ENCODE data around the gene CRHR2.

The CRHR2 gene

DNA sequence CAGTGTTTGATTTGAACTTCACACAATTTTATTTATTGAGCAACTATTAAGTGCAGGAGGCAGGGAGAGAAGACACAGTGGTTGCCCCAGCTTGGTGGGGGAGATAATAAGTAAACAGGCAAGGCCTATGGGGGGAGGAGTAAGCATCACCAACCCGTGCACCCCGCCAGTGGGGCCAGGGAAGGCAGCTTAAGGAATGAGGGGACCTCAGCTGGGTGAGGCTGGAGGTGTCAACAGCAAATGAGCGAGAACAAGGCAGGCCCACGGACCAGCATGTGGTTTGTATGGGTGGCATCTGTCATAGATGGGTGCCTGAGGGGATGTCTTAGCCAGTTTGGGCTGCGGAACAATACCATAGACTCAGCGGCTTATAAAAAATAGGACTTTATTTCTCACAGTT, 24.1 kb upstream of the CRHR2 start:
- no peak for DNase-seq

DNA sequence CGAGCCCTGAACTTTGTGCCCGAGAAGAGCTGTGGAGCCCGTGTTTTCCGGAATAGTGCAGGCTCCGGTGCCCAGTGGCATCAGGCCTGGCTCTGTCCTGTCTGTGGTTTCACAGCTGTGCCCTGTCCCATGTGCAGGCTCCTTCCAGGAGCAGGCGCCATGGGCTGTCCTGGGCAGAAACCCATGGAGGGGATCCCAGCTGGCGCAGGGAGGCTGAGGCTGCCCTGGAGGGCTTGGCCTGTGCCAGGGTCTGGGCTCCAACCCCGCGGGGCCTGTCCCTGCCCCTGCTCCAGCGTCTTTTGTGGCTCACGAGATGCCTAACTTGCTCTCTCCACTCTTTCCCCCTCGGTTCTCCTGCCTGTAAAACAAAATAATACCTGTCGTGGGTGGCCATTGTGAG, 23.3 kb upstream of the CRHR2 start:
- no peak for DNase-seq

DNA sequence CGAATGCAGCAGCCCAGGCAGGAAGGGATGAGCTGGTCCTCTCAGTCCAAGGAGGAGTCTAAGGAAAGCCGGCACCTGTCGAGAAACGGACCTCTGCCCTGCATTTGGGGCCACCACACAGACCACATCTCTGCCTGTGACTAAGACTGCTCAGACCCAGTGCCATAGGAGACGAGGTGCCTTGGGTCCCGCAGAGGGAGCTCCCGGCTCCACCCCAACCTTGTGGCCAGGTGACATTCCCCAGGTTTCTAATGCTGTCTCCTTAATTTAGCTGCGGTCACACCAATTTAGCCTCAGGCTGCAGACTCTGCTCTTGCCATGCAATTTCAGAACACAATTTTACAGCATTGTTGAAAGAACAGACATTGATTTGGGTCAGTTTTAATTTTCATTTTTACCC, 22.8 kb upstream of the CRHR2 start:
- no peak for DNase-seq

DNA sequence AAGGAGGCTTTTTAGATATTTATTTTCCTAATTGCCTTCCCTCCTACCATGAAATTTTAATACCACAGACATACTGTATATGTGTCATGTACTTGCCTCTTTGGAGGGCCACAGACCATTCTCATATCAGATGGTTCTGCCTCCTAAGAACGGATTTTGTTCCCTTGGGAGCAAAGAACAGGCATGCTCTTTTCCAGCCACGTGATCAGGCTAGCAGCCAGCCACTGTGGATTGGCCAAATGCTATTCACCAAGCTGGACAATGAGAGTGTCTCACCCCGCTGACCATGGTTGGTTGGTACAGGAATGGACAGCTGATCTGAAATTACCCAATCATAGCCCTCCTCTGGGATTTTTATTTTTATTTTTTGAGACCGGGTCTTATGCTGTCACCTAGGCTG, 21.5 kb upstream of the CRHR2 start:
- no peak for DNase-seq

DNA sequence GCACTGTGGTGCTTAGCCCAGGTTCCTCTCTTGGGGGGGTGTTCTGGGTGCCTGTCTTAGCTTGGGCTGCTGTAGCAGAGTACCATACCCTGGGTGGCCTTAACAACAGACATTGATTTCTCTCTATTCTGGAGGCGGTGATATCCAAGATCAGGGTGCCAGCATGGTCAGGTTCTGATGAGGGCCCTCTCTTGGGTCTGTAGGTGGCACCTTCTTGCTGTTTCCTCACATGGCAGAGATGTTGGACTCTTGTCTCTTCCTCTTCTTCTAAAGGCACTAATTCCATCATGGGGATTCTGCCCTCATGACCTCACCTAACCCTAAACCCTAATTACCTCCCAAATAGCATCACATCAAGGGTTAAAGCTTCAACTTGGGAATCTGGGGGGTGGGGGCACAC, 19.9 kb upstream of the CRHR2 start:
- no peak for DNase-seq

DNA sequence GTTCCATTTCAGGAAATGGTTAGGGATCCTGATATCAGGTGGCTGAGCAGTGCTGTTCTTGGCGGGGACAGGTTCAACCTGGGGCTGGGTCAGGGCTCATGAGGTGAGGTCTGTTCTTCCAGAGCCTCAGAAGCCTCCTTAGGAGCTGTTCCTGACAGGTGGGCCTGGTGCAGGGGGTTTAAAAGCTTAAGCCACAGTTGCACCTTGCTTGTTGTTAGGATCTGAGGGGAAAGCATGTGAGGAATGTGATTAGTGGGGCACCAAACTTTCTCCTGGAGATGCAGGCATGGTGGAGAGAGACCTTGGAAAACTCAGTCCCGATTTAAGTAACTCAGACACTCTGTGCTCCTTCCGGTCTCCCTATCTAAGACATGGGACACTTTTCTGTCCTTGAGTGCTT, 18.7 kb upstream of the CRHR2 start:
- DNase-seq: no peak

DNA sequence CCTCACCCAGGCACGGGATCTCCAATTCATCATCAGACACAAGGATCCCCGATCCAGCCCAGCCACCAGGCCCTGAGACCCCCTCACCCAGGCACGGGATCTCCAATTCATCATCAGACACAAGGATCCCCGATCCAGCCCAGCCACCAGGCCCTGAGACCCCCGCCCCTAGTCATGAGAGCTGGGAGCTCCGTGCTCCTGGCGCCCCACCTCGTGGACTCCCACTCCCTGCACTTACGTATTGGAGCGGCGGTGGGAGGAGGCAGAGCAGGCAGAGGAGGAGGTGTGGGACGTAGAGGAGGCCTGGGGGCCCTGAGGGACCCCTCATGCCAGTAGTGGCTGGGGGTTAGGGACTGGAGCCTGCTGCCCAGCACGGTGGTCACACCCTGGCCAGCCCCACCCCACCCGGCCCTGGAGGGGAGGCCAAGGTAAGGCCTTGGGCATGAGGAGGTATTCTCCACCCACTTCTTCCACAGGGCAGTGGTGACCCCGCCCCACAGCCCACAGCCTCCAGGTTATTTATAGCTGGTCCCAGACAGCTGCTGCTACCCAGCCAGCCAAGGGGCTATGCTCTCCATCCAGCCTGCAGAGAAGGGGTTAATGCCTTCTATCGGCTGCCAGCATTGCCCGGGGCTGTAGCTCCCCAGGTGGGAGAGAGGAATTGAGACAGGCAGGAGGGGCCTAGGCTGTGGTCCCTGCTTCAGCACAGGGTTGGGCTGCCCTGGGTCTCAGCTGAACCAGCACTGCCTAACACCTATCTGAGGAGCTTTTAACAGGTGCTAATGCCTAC, 17.6 kb upstream of the CRHR2 start:
- no peak for DNase-seq

DNA sequence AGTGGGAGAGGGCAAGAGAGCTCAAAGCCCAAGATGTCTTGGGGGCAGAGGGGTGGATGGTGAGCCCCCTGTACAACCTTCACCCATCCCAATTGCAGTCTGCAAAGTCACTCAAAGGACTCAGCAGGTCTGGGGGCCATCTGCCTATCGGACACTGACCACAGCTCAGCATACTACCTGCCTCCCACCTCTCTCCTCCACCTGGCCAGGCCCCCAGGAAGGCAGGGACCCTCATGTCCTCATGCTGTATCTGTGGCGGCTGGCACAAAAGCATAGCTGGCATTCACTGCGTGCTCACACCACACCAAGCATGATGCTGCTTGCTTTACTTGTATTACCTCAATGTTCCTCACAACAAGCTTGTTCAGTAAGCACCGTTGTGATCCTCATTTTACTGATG, 16.2 kb upstream of the CRHR2 start:
- DNase-seq: no peak

DNA sequence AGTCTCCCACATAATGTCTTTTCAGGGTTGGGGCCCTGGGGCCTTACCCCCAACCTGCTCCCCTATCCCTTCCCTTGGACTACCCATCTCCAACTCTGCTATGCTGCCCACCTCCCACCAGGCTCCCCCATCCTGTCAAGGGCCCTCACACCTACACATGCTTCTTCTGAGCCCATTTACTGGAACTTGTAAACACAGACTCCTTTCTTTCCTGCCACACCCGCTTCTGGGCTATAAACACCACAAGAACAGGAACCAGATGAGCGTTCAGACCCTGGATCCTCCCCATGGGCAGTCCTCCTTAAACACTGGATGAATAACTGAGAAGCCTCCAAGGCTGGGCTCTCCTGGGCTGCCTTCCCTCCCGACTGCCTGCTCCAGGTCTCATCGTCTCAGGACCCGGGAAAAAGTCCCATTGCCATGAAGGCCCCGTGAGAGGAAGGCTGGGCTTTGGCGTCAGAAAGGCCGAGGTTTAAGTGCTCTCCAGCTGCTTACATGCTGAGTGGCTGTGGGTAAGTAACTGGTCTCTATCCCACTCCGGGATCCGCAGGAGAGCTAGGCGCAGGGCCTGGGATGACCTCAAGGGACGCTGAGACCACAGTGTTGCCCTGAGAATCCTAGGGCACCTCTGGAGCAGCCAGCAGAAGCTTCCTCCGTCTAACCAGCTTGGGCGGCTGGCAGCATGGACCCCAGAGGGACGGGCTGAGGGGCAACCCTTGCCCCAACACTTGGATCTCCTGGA, 15.6 kb upstream of the CRHR2 start:
- DNase-seq: no peak

DNA sequence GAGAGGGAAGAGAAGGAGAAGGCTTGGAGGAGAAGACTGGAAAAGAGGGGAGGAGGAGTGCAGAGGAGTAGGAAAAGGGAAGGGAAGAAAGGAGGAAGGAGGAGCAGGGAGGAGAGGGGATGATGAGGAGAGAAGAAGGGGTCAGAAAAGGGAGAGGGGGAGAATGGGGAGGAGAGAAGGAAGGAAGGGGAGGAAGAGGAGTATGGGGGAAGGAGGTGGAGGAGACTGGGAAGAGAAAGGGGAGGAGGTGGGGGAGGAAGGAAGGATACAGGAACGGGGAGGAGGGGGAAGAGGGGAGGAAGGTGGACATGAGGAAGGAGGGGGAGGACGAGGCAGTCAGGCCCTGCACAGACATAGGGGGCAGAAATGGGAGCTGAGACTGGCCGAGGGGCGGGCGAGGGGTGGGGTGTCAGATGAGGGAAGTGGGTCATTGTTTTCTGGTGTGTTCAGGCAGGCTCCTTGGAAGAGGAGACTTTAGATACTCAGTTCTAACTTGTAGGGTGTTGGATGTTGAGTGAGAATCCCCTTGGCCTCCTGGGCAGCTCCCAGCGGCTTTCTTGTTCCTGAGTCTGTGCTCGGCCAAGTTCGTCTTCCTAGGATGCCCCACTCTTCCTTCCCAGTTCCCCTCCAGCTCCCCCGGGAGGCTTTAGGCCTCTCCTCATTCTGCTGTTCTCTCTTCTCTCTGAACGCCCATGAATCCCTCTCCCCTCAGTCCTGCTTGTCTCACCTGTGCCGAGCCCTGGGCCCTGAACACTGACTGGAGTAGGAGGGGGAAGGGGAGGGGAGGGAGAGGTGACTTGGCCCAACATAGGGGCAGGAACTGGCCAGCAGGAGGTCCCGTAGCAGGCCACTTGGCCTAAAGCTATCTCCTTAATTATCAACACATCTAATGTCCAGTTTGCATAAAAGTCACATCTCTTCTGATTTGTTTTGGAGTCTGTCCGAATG, 12.8 kb upstream of the CRHR2 start:
- no peak for DNase-seq

DNA sequence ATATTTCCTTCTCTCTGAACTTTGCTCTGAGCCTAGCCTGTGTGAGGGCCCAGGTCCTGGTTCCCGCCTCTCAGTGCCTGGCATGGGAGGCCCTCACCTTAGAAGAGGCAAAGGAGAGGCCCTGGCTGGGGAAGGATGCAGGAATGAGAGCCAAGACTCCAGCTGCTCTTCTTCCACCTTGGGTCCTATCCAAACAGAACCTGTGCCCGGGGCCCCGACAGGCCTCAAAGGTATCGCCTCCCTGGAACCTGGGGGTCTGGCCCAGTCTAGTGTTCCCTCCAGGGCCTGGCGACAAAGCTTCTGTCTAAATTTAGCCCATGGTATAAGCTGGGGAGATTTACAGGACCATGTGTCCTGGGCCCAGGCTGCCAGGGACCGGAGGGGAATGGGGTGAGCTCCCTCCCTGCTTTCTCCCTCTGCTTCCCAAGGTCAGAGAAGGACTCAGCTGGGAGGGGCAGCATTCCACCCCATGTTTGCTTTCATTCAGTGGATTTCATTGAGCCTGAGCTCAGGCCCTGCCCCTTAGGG, 12.0 kb upstream of the CRHR2 start:
- DNase-seq: no peak

DNA sequence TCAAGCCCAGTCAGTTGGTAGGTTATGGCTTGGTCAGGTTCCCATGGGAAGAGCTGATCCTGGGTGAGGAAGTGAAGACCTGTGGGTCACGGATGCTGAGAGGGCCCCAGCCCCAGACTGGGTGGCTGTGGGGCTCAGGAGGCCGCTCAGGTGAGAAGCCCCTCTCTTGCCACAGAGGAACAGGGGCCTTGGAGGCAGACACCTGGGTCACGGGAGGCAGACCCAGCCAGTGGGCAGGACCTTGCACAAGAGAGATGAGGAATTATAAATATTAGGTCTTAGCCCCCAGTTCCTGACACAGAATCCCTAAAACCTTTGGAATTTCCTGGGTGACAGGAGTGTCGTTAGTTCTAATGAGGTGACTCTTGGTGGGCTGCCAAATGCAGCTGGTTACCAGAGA, 10.6 kb upstream of the CRHR2 start:
- no peak for DNase-seq

DNA sequence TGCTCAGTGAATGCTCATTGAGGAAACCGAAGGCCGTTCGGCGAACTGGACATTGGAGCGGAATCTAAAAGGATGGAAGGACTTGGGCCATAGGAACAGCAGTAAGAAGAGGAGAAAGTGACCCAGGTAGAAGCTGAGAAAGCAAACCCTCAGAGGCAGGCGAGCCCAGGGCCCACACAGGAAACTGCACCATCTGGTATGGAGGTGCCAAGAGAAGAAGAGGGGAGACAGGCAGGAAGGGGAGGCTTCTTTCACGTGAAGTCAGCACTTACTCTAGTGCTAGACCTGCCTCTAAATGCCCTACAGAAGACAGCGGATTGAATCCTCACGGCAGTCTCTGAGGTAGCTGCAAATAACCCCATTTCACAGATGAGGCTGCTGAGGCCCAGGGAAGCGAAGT, 10.2 kb upstream of the CRHR2 start:
- DNase-seq: no peak

DNA sequence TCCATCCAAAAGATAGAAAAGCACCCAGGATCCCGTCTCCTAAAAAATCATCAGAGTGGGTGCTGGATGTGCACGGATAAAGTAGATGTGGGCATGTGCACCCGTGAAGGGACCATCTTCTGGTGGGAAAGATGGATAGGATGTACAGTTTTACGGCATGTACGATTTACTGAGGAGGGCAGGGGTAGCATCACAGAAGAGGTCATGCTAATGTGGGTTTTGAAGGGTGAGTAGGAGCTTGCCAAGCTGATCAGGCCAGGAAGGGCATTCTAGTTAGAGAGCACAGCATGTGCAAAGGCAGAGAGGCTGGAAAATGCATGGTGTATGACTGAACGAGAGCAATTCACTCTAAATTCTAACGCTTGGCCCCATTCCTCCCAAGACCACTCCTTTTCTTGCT, 7.8 kb upstream of the CRHR2 start:
- DNase-seq: no peak

DNA sequence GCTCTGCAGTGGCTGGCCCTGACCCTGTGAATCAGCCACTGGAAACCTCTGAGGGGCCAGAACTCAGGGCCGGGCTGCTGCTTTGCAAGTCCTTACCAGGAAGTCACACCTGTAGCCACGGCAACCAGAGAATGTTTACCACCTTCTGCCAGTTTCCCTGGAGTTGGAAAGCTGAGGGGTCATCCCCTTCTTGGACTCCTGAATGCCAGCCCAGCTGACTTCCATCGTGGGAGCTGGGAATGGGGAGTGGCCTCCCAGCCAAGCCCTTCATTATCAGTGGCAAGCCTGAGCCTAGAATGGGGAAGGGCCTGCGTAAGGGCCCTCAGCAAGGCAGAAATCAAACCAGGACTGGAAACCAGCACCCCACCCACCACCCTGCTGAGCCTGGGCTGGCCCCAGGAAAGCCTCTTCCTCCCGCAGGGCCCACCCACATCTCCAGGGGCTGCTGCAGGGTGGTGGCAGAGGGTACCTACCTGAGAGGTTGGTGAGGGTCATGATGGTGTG, 6.5 kb upstream of the CRHR2 start:
- no peak for DNase-seq

DNA sequence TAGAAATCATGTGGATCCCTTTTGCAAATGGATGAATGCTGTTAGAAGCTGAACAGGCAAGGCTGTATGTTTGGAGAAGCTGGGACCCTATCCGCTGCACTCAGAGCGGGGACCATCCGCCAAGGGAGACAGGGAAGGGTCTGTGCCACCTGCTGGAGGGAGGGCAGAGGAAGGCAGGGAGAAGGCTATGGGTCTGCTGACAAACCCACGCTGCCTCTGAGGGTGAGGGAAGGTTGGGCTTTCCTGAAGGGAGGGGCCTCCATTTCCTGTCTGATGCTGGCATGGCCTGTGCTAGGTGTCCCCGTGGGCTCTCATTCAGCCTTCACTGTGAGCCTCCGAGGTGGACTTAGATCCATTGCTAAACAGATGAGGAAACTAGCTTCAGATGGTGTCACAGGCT, 5.3 kb upstream of the CRHR2 start:
- DNase-seq: no peak

DNA sequence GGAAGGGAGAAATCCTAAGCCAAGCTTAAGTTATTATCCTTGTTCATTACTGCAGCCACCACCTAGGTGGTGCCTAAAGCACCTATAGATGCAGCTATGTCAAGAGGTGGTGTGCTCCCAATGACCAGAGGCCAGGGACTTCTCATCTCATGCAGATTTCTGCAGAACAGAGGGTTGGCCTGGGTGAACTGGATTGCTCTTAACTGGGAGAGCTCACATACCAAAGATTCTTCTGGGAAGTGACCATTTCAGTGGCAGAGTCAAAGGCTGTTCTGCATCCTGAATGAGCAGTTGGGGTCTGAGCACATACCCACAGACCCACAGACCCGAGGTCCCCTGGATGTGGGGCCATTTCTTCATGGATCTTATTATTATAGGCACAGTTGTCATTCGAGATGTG, 2.1 kb upstream of the CRHR2 start:
- no peak for DNase-seq

DNA sequence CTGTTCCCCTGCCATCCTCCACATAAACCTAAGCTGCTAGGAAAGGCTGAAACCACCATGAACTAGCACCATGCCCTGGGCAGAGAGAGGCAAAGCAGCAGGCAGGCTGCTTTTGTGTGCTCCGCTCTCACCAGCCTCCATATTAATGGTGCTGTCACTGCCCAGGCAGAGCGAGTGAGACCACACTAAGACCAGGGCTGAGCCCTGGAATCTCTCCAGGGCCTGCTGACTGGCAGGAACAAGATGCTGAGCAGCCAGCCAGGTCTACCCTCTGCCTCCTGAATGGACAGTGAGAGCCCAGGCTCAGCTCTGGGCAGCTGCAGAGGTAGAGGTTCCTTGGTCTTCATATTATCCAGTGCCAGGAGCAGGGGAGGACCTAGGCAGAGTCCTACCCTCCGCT, 1.6 kb upstream of the CRHR2 start:
- no peak for DNase-seq

DNA sequence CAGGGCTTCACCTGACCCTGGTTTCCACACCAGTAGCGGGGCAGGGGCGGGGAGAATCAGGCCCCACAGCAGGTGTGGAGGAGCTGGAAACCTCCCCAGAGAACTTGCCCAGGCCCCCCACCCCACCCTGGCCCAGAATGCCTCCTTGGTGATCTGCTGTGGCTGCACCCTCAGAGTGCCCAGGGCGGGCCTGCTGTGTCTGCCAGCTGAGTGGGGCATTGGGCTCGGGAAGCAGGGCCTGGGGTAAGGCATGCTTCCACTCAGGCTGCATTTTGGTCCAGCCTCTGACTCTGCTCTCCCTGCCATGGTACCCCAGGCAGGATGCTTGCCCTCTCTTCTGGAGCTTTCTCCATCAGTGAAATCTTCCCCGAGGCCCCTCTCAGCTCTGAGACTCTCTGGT, 1.1 kb upstream of the CRHR2 start:
- DNase-seq: no peak

DNA sequence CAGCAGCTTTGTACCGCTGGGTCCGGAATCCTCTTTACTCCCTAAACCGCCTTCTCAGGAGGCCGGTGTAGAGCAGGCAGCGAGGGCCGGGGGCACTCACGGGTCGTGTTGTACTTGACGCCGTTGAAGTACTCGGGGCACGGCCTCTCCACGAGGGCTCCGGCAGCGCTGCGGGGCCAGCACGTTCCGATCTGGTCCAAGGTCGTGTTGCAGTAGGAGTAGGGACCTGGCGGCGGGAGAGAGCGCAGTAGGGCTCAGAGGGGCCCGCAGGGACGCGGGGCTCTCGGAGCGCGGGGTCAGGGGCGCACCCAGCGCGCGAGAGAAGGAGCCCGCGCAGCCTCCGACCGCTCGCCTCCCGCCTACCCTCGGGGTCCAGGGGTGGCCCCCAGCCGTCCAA, 443 bp downstream of the CRHR2 start:
- no peak for DNase-seq

DNA sequence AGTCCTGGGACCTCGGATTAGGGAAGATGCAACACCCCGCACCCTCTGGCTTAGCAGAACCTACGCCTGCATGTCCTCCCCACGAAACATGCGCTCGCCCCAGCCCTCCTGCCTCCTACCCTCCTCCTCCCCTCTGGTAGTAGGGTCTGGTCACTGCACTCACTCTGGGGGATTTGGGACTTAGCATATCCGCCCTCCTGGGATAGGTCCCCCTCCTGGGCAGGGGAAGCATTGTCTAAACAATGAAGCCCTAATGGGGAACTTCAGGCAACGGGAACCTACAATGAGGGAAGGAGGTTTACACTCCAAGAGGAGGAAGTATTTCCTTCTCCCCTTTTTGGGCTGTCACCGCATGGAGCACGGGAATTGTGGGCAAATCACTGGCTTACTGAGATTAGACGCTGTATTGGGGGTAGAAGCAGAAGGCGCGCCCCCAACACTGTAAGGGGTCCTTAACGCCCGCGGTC, 892 bp downstream of the CRHR2 start:
- no peak for DNase-seq

DNA sequence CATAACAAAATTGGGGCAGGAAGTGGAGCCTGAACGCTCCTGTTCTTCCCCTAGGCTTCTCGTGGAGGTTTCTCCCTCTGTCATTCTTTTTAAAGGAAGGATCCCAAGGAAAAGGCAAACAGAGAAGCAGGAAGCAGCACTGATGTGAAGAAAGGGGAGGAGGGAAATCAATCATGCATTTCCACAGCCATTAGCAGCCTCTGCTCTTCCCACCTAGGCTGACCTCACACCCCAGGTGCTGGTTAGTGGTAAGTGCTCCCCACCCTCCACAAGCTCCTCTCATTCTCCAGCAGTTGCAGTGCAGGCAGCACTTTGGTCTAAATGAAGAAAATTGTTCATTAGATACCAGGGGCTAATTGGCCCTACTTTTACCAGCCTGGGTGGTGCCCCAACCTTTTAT, 2.6 kb downstream of the CRHR2 start:
- no peak for DNase-seq

DNA sequence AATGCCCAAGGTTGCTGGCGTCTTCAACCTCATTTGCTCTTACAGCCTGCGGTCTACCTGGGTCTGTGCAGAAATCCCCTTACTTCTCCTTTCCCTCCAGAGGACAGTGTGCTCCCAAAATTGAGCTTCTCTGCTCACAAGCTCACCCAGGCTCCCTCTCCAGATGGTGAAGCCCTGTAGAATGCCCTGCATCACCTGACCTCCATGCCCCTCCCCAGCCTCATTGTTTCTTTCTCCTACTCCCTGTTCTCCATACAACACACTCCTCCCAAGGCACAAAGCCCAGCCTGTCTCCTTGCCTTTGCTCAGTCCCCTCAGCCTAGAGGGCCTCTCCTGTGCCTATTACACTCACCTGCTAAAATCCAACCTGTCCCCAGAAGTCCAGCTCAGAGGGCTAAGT, 3.5 kb downstream of the CRHR2 start:
- no peak for DNase-seq
